Caco-2 (cell line): ENCODE data around the gene SVIL. TPM values are rescaled to one million over a fixed set of nuclear protein-coding genes. Genes with fewer than 3 reads are reported as not detected.
A peak's percentile ranks its signal among the peaks of the same experiment; 100 is the strongest.

Source experiments
- BruUV-seq: library from RNA; stranded (reverse); fragments of 400-500 nt; replicated peaks from 2 replicates; lab custom pipeline; 2021; lab: Mats Ljungman, UMichigan
- CTCF ChIA-PET: fragments of 300-600 bp; sonication (Branson Sonifier 250); formaldehyde crosslinking; loops from one replicate; lab custom pipeline; 2022; ENCODE audit warnings: antibody characterized with exemption; lab: Charles Lee
- POLR2A ChIA-PET: fragments of 300-600 bp; sonication (Branson Sonifier 250); formaldehyde crosslinking; loops from one replicate; lab custom pipeline; 2022; ENCODE audit warnings: antibody characterized with exemption; lab: Charles Lee
- DNase-seq, 2 experiments: peaks; one replicate each; pipeline versions ENCODE4 v3.0.0 to v3.0.0-alpha.2; 2020 to 2022
- H3K27me3 ChIP-seq: replicated peaks from 2 replicates; pipeline ENCODE4 v1.6.0; 2011; ENCODE audit warnings: low read length; ENCODE audit not compliant: control insufficient read depth, insufficient read depth
- H3K36me3 ChIP-seq: 2 replicates; pipeline ENCODE4 v1.5.1; 2011; ENCODE audit warnings: low read length; ENCODE audit not compliant: control insufficient read depth, insufficient read depth
- H3K4me1 ChIP-seq: fragments of 250-450 bp; sonication (Bioruptor Pico); 2 replicates; pipeline ENCODE4 v1.5.1; 2020; ENCODE audit warnings: mild to moderate bottlenecking
- H3K4me3 ChIP-seq: 2 replicates; pipeline ENCODE4 v1.5.1; 2011; ENCODE audit warnings: low read depth, mild to moderate bottlenecking, control low read depth, low read length
- H3K9me3 ChIP-seq: fragments of 250-450 bp; sonication (Bioruptor Pico); 2 replicates; pipeline ENCODE4 v1.5.1; 2020; ENCODE audit warnings: mild to moderate bottlenecking, moderate library complexity
- H3K27ac Mint-ChIP-seq: one replicate; pipeline ENCODE4 v1.8.0; 2022; ENCODE audit warnings: mixed read lengths; ENCODE audit not compliant: unreplicated experiment
- H3K27me3 Mint-ChIP-seq: one replicate; pipeline ENCODE4 v1.8.0; 2022; ENCODE audit warnings: mixed read lengths; ENCODE audit not compliant: insufficient read depth, unreplicated experiment
- H3K36me3 Mint-ChIP-seq: one replicate; pipeline ENCODE4 v1.8.0; 2022; ENCODE audit warnings: mild to moderate bottlenecking, mixed read lengths; ENCODE audit not compliant: insufficient read depth, unreplicated experiment
- H3K4me1 Mint-ChIP-seq: one replicate; pipeline ENCODE4 v1.8.0; 2022; ENCODE audit warnings: low read depth, mixed read lengths; ENCODE audit not compliant: unreplicated experiment
- H3K4me3 Mint-ChIP-seq: one replicate; pipeline ENCODE4 v1.8.0; 2022; ENCODE audit warnings: mild to moderate bottlenecking, moderate library complexity, mixed read lengths; ENCODE audit not compliant: unreplicated experiment
- H3K9me3 Mint-ChIP-seq: one replicate; pipeline ENCODE4 v1.8.0; 2022; ENCODE audit warnings: mixed read lengths; ENCODE audit not compliant: unreplicated experiment
- intact Hi-C: fragments of 100-400 bp; cut with micrococcal nuclease; formaldehyde crosslinking; loops from one replicate; pipeline ENCODE4 v1.10.0; 2022; ENCODE audit not compliant: unreplicated experiment
- total RNA-seq: library from RNA; stranded (reverse); gene quantifications from 2 replicates; pipeline ENCODE4 v1.2.3, GENCODE V29; 2022
- TF ChIP-seq, protein P1 (sequence below), 2 experiments: fragments of 200-600 bp in 1 of 2; IDR thresholded peaks; 1 replicate in 1 of 2; 2 replicates in 1 of 2; pipeline versions ENCODE4 v1.5.1 to v1.8.0; 2011 to 2022; ENCODE audit warnings: antibody characterized with exemption in 1 of 2, control low read depth in 1 of 2, inconsistent platforms in 1 of 2, low read depth in 1 of 2, low read length in 1 of 2, mild to moderate bottlenecking in 1 of 2, moderate library complexity in 1 of 2; ENCODE audit not compliant: insufficient read depth in 1 of 2, severe bottlenecking in 1 of 2, unreplicated experiment in 1 of 2

SVIL gene
- total RNA-seq, 1 experiment from 2014 or later = 54.4 TPM

DNA sequence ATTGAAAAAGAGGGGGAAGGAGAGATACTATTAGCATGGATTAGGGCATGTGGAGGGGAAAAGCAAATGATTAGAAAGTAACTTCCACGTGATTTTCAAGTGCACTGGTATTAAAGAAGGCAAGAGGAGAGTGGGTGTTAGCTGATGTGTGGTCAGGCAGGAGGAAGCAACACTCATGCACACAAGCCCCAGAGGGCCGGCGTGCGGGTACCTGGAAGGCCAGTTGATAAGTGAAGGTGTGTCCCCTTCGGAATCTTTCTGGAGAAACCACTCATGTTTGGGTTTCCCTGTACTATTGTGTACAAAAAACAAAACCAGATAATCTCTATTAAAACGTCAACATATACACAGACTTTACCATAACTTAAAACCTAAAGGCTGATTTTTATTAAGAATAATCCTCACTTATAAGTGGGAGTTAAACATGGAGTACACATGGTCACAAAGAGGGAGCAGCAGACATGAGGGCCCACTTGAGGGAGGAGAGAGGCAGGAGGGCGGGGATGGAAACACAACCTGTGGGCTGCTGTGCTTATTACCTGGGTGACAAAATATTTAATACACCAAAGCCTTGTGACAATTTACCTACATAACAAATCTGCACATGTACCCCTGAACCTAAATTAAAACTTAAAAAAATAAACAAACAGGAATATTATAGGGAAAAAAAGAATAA, 98.9 kb downstream of the SVIL start:
- intact Hi-C loops = loop anchor here (1.0 to 2.0 kb wide), 4 partner anchors 23 to 199 kb away; no protein-coding TSS in a partner anchor
- POLR2A ChIA-PET = interaction anchor here (1.0 kb wide), 1 partner anchor 23 kb away, joined by 16 read pairs; no protein-coding TSS in a partner anchor
- Histone ChIP-seq H3K36me3 (0 out of 2 replicates have a peak, but pooled peaks cover 2% of the 10 kb centered on the region), H3K9me3 (no peaks in the 10 kb centered on the region), H3K27me3 (no peaks in the 10 kb centered on the region), H3K4me3 (no peak overlapping the region), H3K4me1 (peaks cover 38% of the 10 kb centered on the region)
- DNase-seq = no peak
- Mint-ChIP-seq H3K9me3 (no peaks in the 10 kb centered on the region), H3K36me3 (peaks cover 11% of the 10 kb centered on the region), H3K4me3 (peak overlapping the region; percentile 64), H3K27ac (peak overlapping the region; percentile 80), H3K4me1 (peaks cover 24% of the 10 kb centered on the region), H3K27me3 (no peaks in the 10 kb centered on the region)
- CTCF ChIA-PET = interaction anchor here (0.7 to 2.5 kb wide), 18 partner anchors 11 to 609 kb away, joined by 3 to 20 read pairs (median 6); partner anchors contain the start of gene SVIL
- BruUV-seq = no TSS peak
- TF ChIP-seq, protein P1, sequence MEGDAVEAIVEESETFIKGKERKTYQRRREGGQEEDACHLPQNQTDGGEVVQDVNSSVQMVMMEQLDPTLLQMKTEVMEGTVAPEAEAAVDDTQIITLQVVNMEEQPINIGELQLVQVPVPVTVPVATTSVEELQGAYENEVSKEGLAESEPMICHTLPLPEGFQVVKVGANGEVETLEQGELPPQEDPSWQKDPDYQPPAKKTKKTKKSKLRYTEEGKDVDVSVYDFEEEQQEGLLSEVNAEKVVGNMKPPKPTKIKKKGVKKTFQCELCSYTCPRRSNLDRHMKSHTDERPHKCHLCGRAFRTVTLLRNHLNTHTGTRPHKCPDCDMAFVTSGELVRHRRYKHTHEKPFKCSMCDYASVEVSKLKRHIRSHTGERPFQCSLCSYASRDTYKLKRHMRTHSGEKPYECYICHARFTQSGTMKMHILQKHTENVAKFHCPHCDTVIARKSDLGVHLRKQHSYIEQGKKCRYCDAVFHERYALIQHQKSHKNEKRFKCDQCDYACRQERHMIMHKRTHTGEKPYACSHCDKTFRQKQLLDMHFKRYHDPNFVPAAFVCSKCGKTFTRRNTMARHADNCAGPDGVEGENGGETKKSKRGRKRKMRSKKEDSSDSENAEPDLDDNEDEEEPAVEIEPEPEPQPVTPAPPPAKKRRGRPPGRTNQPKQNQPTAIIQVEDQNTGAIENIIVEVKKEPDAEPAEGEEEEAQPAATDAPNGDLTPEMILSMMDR (IDR thresholded peaks at IDR 0.05; ENCODE audit: insufficient read depth in 1 of 2, low read depth in 1 of 2, low read length in 1 of 2, severe bottlenecking in 1 of 2, unreplicated experiment in 1 of 2) = peak in 1 of 2 experiments; percentile 7

DNA sequence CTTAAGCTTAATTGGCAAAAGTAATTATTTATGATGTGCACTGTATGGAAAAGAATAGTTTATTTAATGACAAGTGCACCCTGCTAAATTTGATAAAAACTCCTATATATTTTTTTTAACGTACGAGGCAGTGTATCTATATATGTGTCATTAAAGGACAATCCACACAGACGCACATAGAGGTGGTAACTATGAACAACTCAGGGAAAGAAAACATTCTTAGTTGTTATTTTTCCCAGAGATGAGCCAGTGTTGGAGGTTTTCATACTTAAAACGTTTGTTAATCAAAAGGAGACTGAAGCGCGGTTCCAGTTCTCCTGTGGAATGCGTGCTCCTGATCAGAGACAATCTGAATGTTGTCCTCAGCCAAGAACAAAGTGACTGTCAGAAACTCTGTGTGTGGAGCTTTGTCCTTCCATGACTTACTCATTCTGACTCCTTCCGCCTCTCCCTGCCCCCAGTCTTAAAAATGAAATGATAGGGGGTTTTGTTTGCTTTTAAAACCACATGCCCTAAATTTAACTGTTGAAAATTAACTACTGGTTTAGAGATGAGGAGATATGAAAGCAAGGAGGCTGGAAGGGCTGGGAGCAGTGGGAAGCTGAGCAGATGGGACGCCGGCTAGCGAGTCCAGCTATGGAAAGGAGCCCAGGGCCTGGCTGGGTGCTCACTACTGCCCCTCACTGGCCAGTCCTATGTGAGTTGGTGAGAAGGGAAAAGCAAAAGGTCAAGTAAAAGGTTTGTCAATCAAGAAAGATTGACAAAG, 99.6 kb downstream of the SVIL start:
- H3K4me1 Mint-ChIP-seq = peaks cover 24% of the 10 kb centered on the region

More for the DNA sequence above, 99.6 kb downstream of the SVIL start:
- peaks cover 38% of the 10 kb centered on the region for H3K4me1 ChIP-seq
- POLR2A ChIA-PET = interaction anchor here (1.0 kb wide), 1 partner anchor 22 kb away, joined by 16 read pairs; no protein-coding TSS in a partner anchor
- CTCF ChIA-PET = interaction anchor here (0.6 to 2.5 kb wide), 22 partner anchors 10 to 608 kb away, joined by 3 to 20 read pairs (median 4); partner anchors contain the start of gene SVIL
- TSS peak; percentile 26 for BruUV-seq
- H3K9me3 ChIP-seq = no peaks in the 10 kb centered on the region
- Mint-ChIP-seq H3K27ac (peak overlapping the region; percentile 80), H3K27me3 (no peaks in the 10 kb centered on the region), H3K36me3 (peaks cover 11% of the 10 kb centered on the region), H3K9me3 (no peaks in the 10 kb centered on the region), H3K4me3 (peak overlapping the region; percentile 64)
- peak; percentile 92 to 95 for DNase-seq
- intact Hi-C loops = loop anchor here (1.0 to 2.0 kb wide), 4 partner anchors 22 to 200 kb away; no protein-coding TSS in a partner anchor
- H3K27me3 ChIP-seq = no peaks in the 10 kb centered on the region
- 0 out of 2 replicates have a peak, but pooled peaks cover 2% of the 10 kb centered on the region for H3K36me3 ChIP-seq
- no peak overlapping the region for H3K4me3 ChIP-seq
- TF ChIP-seq, protein P1 (IDR thresholded peaks at IDR 0.05; ENCODE audit: insufficient read depth in 1 of 2, low read depth in 1 of 2, low read length in 1 of 2, severe bottlenecking in 1 of 2, unreplicated experiment in 1 of 2) = peak; percentile 85 to 95
